K562 (cell line): ENCODE measurements around the gene SLC66A2. TPM values are rescaled to one million over a fixed set of nuclear protein-coding genes. Genes with fewer than 3 reads are reported as not detected.

ENCODE experiments used
- ATAC-seq: fragments of 200-7000 bp; cut with Tn5 transposase; 3 replicates; pipeline ENCODE4 v1.9.1; 2020; ENCODE audit warnings: moderate library complexity
- BruUV-seq: library from RNA; stranded (reverse); fragments of 400-500 nt; replicated peaks from 2 replicates; lab custom pipeline; 2021; lab: Mats Ljungman, UMichigan
- CTCF ChIA-PET: fragments of 300-600 bp; formaldehyde crosslinking; extraction: SDS; loops from one replicate; lab custom pipeline; 2021; ENCODE audit warnings: low intra/inter-chr PET ratio; lab: Yijun Ruan, JAX
- POLR2A ChIA-PET: fragments of 300-600, 350-650 bp; sonication (Branson Sonifier 250); formaldehyde crosslinking; extraction: SDS; loops from one replicate; lab custom pipeline; 2021; ENCODE audit warnings: antibody characterized with exemption, inconsistent platforms; lab: Yijun Ruan, JAX
- DNase-seq, 4 experiments: peaks; one replicate each; pipeline versions ENCODE4 v3.0.0 to v3.0.0-alpha.2; 2011 to 2018; ENCODE audit warnings: low spot score in 3 of 4, mixed read lengths in 3 of 4; ENCODE audit errors: extremely low read depth in 1 of 4
- FAIRE-seq: peaks from 2 replicates; lab custom pipeline; 2011; peaks lifted over from hg19 to GRCh38; lab: Jason Lieb, UNC
- H2AFZ ChIP-seq: 2 replicates; pipeline ENCODE4 v1.6.0; 2011; ENCODE audit warnings: low read depth, low read length, control low read depth, inconsistent platforms
- H3K27ac ChIP-seq: fragments of 200-600 bp; 3 replicates; pipeline ENCODE4 v1.8.0; 2011; ENCODE audit warnings: low read depth, mild to moderate bottlenecking, control low read depth, inconsistent platforms, low read length, moderate library complexity, mixed read lengths; ENCODE audit errors: extremely low read depth
- H3K27me3 ChIP-seq, 2 experiments: fragments of 300-600 bp in 1 of 2; 2 replicates in 1 of 2; 3 replicates in 1 of 2; pipeline versions ENCODE4 v1.6.0 to v1.8.0; 2011; ENCODE audit warnings: inconsistent platforms in 2 of 2, low read length in 2 of 2, mild to moderate bottlenecking in 1 of 2, mixed read lengths in 1 of 2, moderate library complexity in 1 of 2; ENCODE audit not compliant: control insufficient read depth in 2 of 2, insufficient read depth in 2 of 2
- H3K36me3 ChIP-seq: fragments of 300-600 bp; 3 replicates; pipeline ENCODE4 v1.8.0; 2011; ENCODE audit warnings: mild to moderate bottlenecking, low read length, inconsistent platforms; ENCODE audit not compliant: control insufficient read depth, insufficient read depth
- H3K4me1 ChIP-seq, 2 experiments: fragments of 200-600 bp in 1 of 2; replicated peaks in 1 of 2; 2 replicates in 1 of 2; 3 replicates in 1 of 2; pipeline versions ENCODE4 v1.5.1 to v1.8.0; 2011; ENCODE audit warnings: inconsistent platforms in 2 of 2, low read length in 2 of 2, mild to moderate bottlenecking in 1 of 2, mixed read lengths in 1 of 2, moderate library complexity in 1 of 2; ENCODE audit not compliant: control insufficient read depth in 2 of 2, insufficient read depth in 2 of 2
- H3K4me2 ChIP-seq: 2 replicates; pipeline ENCODE4 v1.6.1; 2011; ENCODE audit warnings: low read length, control low read depth, inconsistent platforms, mixed read lengths; ENCODE audit not compliant: insufficient read depth
- H3K4me3 ChIP-seq: fragments of 200-600 bp; sonication (generic), shearing (Covaris generic); 2 replicates; pipeline ENCODE4 v1.5.1; 2016; ENCODE audit warnings: control low read depth, inconsistent platforms
- H3K79me2 ChIP-seq: fragments of 200-600 bp; 3 replicates; pipeline ENCODE4 v1.8.0; 2011; ENCODE audit warnings: low read length, inconsistent platforms; ENCODE audit not compliant: control insufficient read depth, insufficient read depth
- H3K9ac ChIP-seq, 2 experiments: 2 replicates each; pipeline versions ENCODE4 v1.6.0 to v1.6.1; 2011; ENCODE audit warnings: low read depth in 2 of 2, low read length in 2 of 2, control low read depth in 1 of 2, inconsistent platforms in 1 of 2, mild to moderate bottlenecking in 1 of 2, mixed read lengths in 1 of 2; ENCODE audit not compliant: insufficient read depth in 1 of 2
- H3K9me1 ChIP-seq: one replicate; pipeline ENCODE4 v1.6.0; 2011; ENCODE audit warnings: inconsistent platforms, mild to moderate bottlenecking, low read length, moderate library complexity; ENCODE audit not compliant: control insufficient read depth, insufficient read depth
- H3K9me3 ChIP-seq: replicated peaks from 2 replicates; pipeline ENCODE4 v1.5.1; 2011; ENCODE audit warnings: low read depth, low read length, inconsistent platforms; ENCODE audit not compliant: control insufficient read depth, insufficient read depth
- H4K20me1 ChIP-seq: replicated peaks from 2 replicates; pipeline ENCODE4 v1.6.1; 2011; ENCODE audit warnings: low read length, inconsistent platforms, mixed read lengths; ENCODE audit not compliant: control insufficient read depth, insufficient read depth
- EGR1 ChIP-seq: fragments of 450-650 bp; conservative IDR thresholded peaks from 2 replicates; pipeline ENCODE4 v1.6.1; 2017; ENCODE audit warnings: mild to moderate bottlenecking
- HSF4 ChIP-seq: fragments of 250-450 bp; sonication (Bioruptor Pico); IDR thresholded peaks from 2 replicates; pipeline ENCODE4 v2.1.2; 2022; ENCODE audit warnings: mild to moderate bottlenecking, moderate library complexity, borderline replicate concordance
- MAFF ChIP-seq: IDR thresholded peaks from 2 replicates; pipeline ENCODE4 v1.6.1; 2012; ENCODE audit warnings: low read length, improper control_type of control experiment
- TAF7 ChIP-seq: fragments of 450-650 bp; IDR thresholded peaks from 2 replicates; pipeline ENCODE4 v1.6.1; 2016; ENCODE audit warnings: missing genetic modification characterization, missing compliant biosample characterization
- ZNF316 ChIP-seq: fragments of 450-650 bp; IDR thresholded peaks from 2 replicates; pipeline ENCODE4 v1.6.1; 2016
- WGBS: fragments of 100-300 bp; shearing (Covaris generic); methylation state at CpG from one replicate; pipeline ENCODE4 v1.1.6; 2016; ENCODE audit warnings: low coverage, mixed read lengths; ENCODE audit not compliant: insufficient coverage; ENCODE audit errors: missing lambda C conversion rate; 5-methylcytosine and 5-hydroxymethylcytosine counted together
- in situ Hi-C: fragments of 300-500 bp; cut with MboI; formaldehyde crosslinking; loops from 4 replicates; pipeline ENCODE4 v1.15.0; 2018; ENCODE audit warnings: inconsistent platforms, mixed read lengths
- intact Hi-C: fragments of 100-400 bp; cut with micrococcal nuclease; formaldehyde crosslinking; loops from 2 replicates; pipeline ENCODE4 v1.14.2; 2022
- polyA plus RNA-seq, 8 experiments: library from polyadenylated mRNA; depleted of rRNA in 4 of 8; stranded (reverse) in 5 of 8; unstranded in 3 of 8; fragments of >200 nt; fragmentation: Nextera tagmentation in 2 of 8; fragmentation: Illumina TruSeq in 1 of 8; extraction: Ambion mirVana in 2 of 8; extraction: Trizol in 1 of 8; gene quantifications; 2 replicates each; pipeline versions ENCODE4 v1.2.1 to v1.2.3, GENCODE V29; 2011 to 2014; ENCODE audit warnings: inconsistent platforms in 1 of 8, missing spikeins in 1 of 8
- total RNA-seq, 7 experiments: library from RNA; depleted of rRNA in 6 of 7; stranded (reverse); fragments of >200 nt in 6 of 7; fragmentation: Illumina TruSeq in 2 of 7; extraction: Trizol in 2 of 7; gene quantifications; 2 replicates each; pipeline versions ENCODE4 v1.2.1 to v1.2.3, GENCODE V29; 2011 to 2021; ENCODE audit warnings: low replicate concordance in 1 of 7

The SLC66A2 gene
- total and polyA plus RNA-seq, 9 of the 15 experiments (the other 6 are each of a cell fraction or from before 2014, with no cell fraction given): 0.25 to 17.5 (median 5.6) TPM

DNA sequence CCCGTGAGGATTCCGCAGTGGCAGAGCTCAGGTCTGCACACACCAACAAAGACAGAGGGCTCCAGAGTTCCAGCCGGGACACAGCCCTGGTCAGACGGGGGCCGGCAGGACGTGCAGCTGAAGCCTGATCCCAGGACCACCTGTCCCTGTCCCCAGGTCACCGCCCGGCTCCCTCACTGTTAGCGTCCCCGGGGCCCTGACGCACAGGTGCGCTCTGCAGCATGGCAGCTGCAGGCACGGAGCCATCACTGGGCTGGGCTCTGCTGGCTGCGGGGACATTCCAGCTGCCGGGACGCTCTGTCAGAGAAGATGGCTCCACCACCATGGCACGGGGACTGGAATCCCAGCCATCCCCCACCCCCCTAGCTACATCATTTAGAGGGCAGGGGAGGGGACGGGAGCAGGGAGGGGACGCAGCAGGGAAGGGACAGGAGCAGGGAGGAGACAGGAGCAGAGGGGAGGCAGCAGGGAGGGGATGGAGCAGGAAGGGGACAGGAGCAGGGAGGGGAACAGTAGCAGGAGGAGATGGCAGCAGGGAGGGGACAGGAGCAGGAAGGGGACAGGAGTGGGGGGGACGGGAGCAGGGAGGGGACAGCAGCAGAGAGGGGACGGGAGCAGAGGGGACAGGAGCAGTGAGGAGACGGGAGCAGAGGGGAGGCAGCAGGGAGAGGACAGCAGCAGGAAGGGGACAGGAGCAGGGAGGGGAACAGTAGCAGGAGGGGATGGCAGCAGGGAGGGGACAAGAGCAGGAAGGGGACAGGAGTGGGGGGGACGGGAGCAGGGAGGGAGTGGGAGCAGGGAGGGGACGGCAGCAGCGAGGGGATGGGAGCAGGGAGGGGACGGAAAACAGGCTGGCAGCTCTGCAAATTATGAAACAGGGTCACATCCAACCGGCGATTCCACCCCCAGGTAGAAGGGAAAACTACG lies 39.8 kb downstream of the SLC66A2 start:
- Histone ChIP-seq H3K4me3 (no peak overlapping the region), H3K4me2 (no peak overlapping the region), H3K27me3 (no peaks in the 10 kb centered on the region), H2AFZ (no peak overlapping the region), H3K9me3 (0 out of 2 replicates have a peak, but pooled peaks cover 1% of the 10 kb centered on the region), H3K9ac (no peak overlapping the region), H3K9me1 (no peaks in the 10 kb centered on the region), H3K4me1 (no peaks in the 10 kb centered on the region; a peak in 1 of 5 replicates), H3K36me3 (no peaks in the 10 kb centered on the region), H3K27ac (no peak overlapping the region), H3K79me2 (no peaks in the 10 kb centered on the region), H4K20me1 (no peaks in the 10 kb centered on the region)
- WGBS: 88% methylated on average over 4 of the region's 29 CpGs
- POLR2A ChIA-PET: no interaction called here
- no peak for TF ChIP-seq HSF4 (CRISPR knock-in tag)
- FAIRE-seq (no peak), ATAC-seq (no peak), DNase-seq (no peak)
- CTCF ChIA-PET: no interaction called here
- in situ Hi-C loops: no loop called here
- no TSS peak for BruUV-seq
- intact Hi-C loops: no loop called here

- CTCF ChIA-PET: no interaction called here
- Histone ChIP-seq H3K9me3 (no peaks in the 10 kb centered on the region), H3K27me3 (no peaks in the 10 kb centered on the region), H3K36me3 (no peaks in the 10 kb centered on the region), H2AFZ (no peak overlapping the region), H3K4me1 (no peaks in the 10 kb centered on the region; a peak in 1 of 5 replicates)
- 54% methylated on average over 12 of the region's 16 CpGs for WGBS
- FAIRE-seq: no peak
- TF ChIP-seq ZNF316 (peak; percentile 24; the same call in 1 of the 2 replicates), TAF7 (tag) (no peak), EGR1 (no peak), MAFF (0 out of 2 replicates have a peak, but pooled peaks have one; percentile 37)
- TF ChIP-seq, all 486 proteins: peak for 2
- intact Hi-C loops: no loop called here
- H3K4me2 ChIP-seq: no peak overlapping the region
- H3K9me1 ChIP-seq: no peaks in the 10 kb centered on the region
- DNase-seq (no peak), ATAC-seq (no peak)
- POLR2A ChIA-PET: no interaction called here
- no peak overlapping the region for H3K4me3 ChIP-seq
- H3K9ac ChIP-seq: no peak overlapping the region
- no TSS peak for BruUV-seq
- H4K20me1 ChIP-seq: no peaks in the 10 kb centered on the region
- H3K79me2 ChIP-seq: no peaks in the 10 kb centered on the region
- in situ Hi-C loops: no loop called here
- H3K27ac ChIP-seq: no peak overlapping the region
Observed at GRCh38 chr18:79910563-79911343, 40.7 kb downstream of the SLC66A2 start.
